ENCODE results near the gene DIPK1A.
A peak's percentile ranks its signal among the peaks of the same experiment; 100 is the strongest.

DIPK1A gene

GRCh38 chr1:92949937-92950817 lies 11.1 kb downstream of the DIPK1A start:
- no peak for DNase-seq

GRCh38 chr1:92948071-92948470 lies 13.2 kb downstream of the DIPK1A start:
- no peak for DNase-seq

- no peak for DNase-seq
Observed at GRCh38 chr1:92945748-92946270, 15.5 kb downstream of the DIPK1A start.

GRCh38 chr1:92944901-92945747 lies 16.1 kb downstream of the DIPK1A start:
- no peak for DNase-seq

- DNase-seq = no peak
Observed at GRCh38 chr1:92943502-92943847, 17.8 kb downstream of the DIPK1A start.

GRCh38 chr1:92940541-92940940 lies 20.7 kb downstream of the DIPK1A start:
- DNase-seq = no peak

GRCh38 chr1:92937731-92938130 lies 23.5 kb downstream of the DIPK1A start:
- no peak for DNase-seq

GRCh38 chr1:92936865-92937264 lies 24.4 kb downstream of the DIPK1A start:
- no peak for DNase-seq

- DNase-seq = peak; percentile 28
Observed at GRCh38 chr1:92934395-92935378, 26.6 kb downstream of the DIPK1A start.

GRCh38 chr1:92933459-92933858 lies 27.8 kb downstream of the DIPK1A start:
- no peak for DNase-seq

- no peak for DNase-seq
Observed at GRCh38 chr1:92931691-92932090, 29.6 kb downstream of the DIPK1A start.

- DNase-seq = no peak
Observed at GRCh38 chr1:92929461-92929860, 31.8 kb downstream of the DIPK1A start.

GRCh38 chr1:92927870-92928269 lies 33.4 kb downstream of the DIPK1A start:
- no peak for DNase-seq

- DNase-seq = no peak
Observed at GRCh38 chr1:92926873-92927272, 34.4 kb downstream of the DIPK1A start.

GRCh38 chr1:92924501-92924900 lies 36.8 kb downstream of the DIPK1A start:
- DNase-seq = no peak

- no peak for DNase-seq
Observed at GRCh38 chr1:92923664-92924063, 37.6 kb downstream of the DIPK1A start.

- DNase-seq = no peak
Observed at GRCh38 chr1:92922356-92923035, 38.8 kb downstream of the DIPK1A start.

- DNase-seq = no peak
Observed at GRCh38 chr1:92921031-92922023, 39.9 kb downstream of the DIPK1A start.

GRCh38 chr1:92916899-92917298 lies 44.4 kb downstream of the DIPK1A start:
- DNase-seq = no peak

- no peak for DNase-seq
Observed at GRCh38 chr1:92915547-92915946, 45.7 kb downstream of the DIPK1A start.

Data from NCI-H146 (cell line).